Naive B cell (primary cell): ENCODE results near the gene SPECC1. TPM values are rescaled to one million over a fixed set of nuclear protein-coding genes. Genes with fewer than 3 reads are reported as not detected.
"Not testable (repeated sequence)": the region's sequence is repeated elsewhere in the genome, so short reads cannot be mapped to it uniquely, and the experiment has no call there.

ENCODE experiments used
- ATAC-seq, 2 donors: fragments of 150-1000 bp; cut with Tn5 transposase; 2 replicates each; pipeline ENCODE4 v1.10.0; 2021; ENCODE audit warnings: low read depth in 2 of 2, mild to moderate bottlenecking in 2 of 2, moderate library complexity in 2 of 2
- DNase-seq: peaks from one replicate; pipeline ENCODE4 v3.0.0; 2022
- H3K27ac Mint-ChIP-seq, 6 donors: one replicate each; pipeline ENCODE4 v1.8.0; 2020 to 2022; ENCODE audit warnings: mild to moderate bottlenecking in 6 of 6, mixed read lengths in 6 of 6, moderate library complexity in 5 of 6, inconsistent platforms in 2 of 6
- H3K27me3 Mint-ChIP-seq, 3 donors: one replicate each; pipeline ENCODE4 v1.8.0; 2021 to 2022; ENCODE audit warnings: mixed read lengths in 3 of 3, mild to moderate bottlenecking in 1 of 3
- H3K36me3 Mint-ChIP-seq, 2 donors: one replicate each; pipeline ENCODE4 v1.8.0; 2020 to 2022; ENCODE audit warnings: mixed read lengths in 2 of 2, inconsistent platforms in 1 of 2, mild to moderate bottlenecking in 1 of 2
- H3K4me1 Mint-ChIP-seq, 3 donors: one replicate each; pipeline ENCODE4 v1.8.0; 2020 to 2022; ENCODE audit warnings: mixed read lengths in 3 of 3, inconsistent platforms in 1 of 3, mild to moderate bottlenecking in 1 of 3, moderate library complexity in 1 of 3
- H3K4me3 Mint-ChIP-seq, 8 donors: one replicate each; pipeline ENCODE4 v1.8.0; 2020 to 2022; ENCODE audit warnings: mild to moderate bottlenecking in 8 of 8, mixed read lengths in 8 of 8, moderate library complexity in 8 of 8, inconsistent platforms in 2 of 8
- H3K9me3 Mint-ChIP-seq, 7 donors: one replicate each; pipeline ENCODE4 v1.8.0; 2020 to 2022; ENCODE audit warnings: mixed read lengths in 7 of 7, mild to moderate bottlenecking in 5 of 7, inconsistent platforms in 2 of 7, moderate library complexity in 1 of 7
- polyA plus RNA-seq, 6 donors: library from polyadenylated mRNA; unstranded; fragments of 300-500 nt; fragmentation: Illumina TruSeq; gene quantifications; one replicate each; pipeline ENCODE4 v1.2.3, GENCODE V29; 2021; ENCODE audit warnings: low read depth in 6 of 6

The SPECC1 gene
- polyA plus RNA-seq, 6 donors from 2014 or later: 2.6 to 5.9 (median 4.1) TPM

GRCh38 chr17:20213449-20213848 is 204.3 kb downstream of the SPECC1 start:
- DNase-seq (no peak), ATAC-seq (no peak)
- no peaks in the 10 kb centered on the region for H3K27me3 Mint-ChIP-seq
- no peak overlapping the region for H3K4me3 Mint-ChIP-seq
- H3K4me1 Mint-ChIP-seq: peaks cover 8 to 14% (median 12%) of the 10 kb centered on the region in 3 donors
- H3K36me3 Mint-ChIP-seq: peaks cover 0 to 8% of the 10 kb centered on the region in 2 donors
- H3K27ac Mint-ChIP-seq: no peak overlapping the region
- H3K9me3 Mint-ChIP-seq: peaks cover 0 to 7% (median 4%) of the 10 kb centered on the region in 7 donors

- ATAC-seq: no peak
These were observed 205.6 kb downstream of the SPECC1 start for GRCh38 chr17:20214794-20215193.

GRCh38 chr17:20216154-20216815 is 207.1 kb downstream of the SPECC1 start:
- ATAC-seq: peak in 1 of 2 donors; percentile 62
- DNase-seq: no peak
- Mint-ChIP-seq H3K27me3 (no peaks in the 10 kb centered on the region), H3K4me3 (no peak overlapping the region), H3K9me3 (peaks cover 0 to 8% (median 4%) of the 10 kb centered on the region in 7 donors), H3K27ac (no peak overlapping the region), H3K4me1 (peaks cover 8 to 14% (median 12%) of the 10 kb centered on the region in 3 donors), H3K36me3 (peaks cover 0 to 8% of the 10 kb centered on the region in 2 donors)

More at GRCh38 chr17:20214794-20215193, 205.6 kb downstream of the SPECC1 start:
- no peak overlapping the region for H3K4me3 Mint-ChIP-seq
- no peaks in the 10 kb centered on the region for H3K27me3 Mint-ChIP-seq
- peaks cover 0 to 8% of the 10 kb centered on the region in 2 donors for H3K36me3 Mint-ChIP-seq
- peak overlapping the region in 1 of 6 donors; percentile 67 for H3K27ac Mint-ChIP-seq
- peaks cover 8 to 14% (median 12%) of the 10 kb centered on the region in 3 donors for H3K4me1 Mint-ChIP-seq
- peaks cover 0 to 7% (median 4%) of the 10 kb centered on the region in 7 donors for H3K9me3 Mint-ChIP-seq
- no peak for DNase-seq

GRCh38 chr17:20216853-20217252 is 207.7 kb downstream of the SPECC1 start:
- Mint-ChIP-seq H3K36me3 (peaks cover 0 to 7% of the 10 kb centered on the region in 2 donors), H3K4me3 (no peak overlapping the region), H3K27me3 (no peaks in the 10 kb centered on the region), H3K4me1 (peaks cover 8 to 14% (median 12%) of the 10 kb centered on the region in 3 donors), H3K27ac (no peak overlapping the region), H3K9me3 (peaks cover 0 to 10% (median 4%) of the 10 kb centered on the region in 7 donors)
- no peak for ATAC-seq
- DNase-seq: no peak

- no peaks in the 10 kb centered on the region for H3K36me3 Mint-ChIP-seq
- H3K4me3 Mint-ChIP-seq: no peak overlapping the region
- H3K27me3 Mint-ChIP-seq: no peaks in the 10 kb centered on the region
- H3K27ac Mint-ChIP-seq: peak overlapping the region in 2 of 6 donors; percentile 31 to 78
- H3K9me3 Mint-ChIP-seq: peaks cover 0 to 6% (median 0%) of the 10 kb centered on the region in 7 donors
- peaks cover 8 to 14% (median 12%) of the 10 kb centered on the region in 3 donors for H3K4me1 Mint-ChIP-seq
- DNase-seq (no peak), ATAC-seq (no peak)
These were observed 208.5 kb downstream of the SPECC1 start for GRCh38 chr17:20217677-20218076.

- H3K27me3 Mint-ChIP-seq: no peaks in the 10 kb centered on the region
- H3K4me3 Mint-ChIP-seq: no peak overlapping the region
- DNase-seq (no peak), ATAC-seq (no peak)
- H3K4me1 Mint-ChIP-seq: peaks cover 8 to 14% (median 12%) of the 10 kb centered on the region in 3 donors
- H3K9me3 Mint-ChIP-seq: peaks cover 0 to 3% (median 0%) of the 10 kb centered on the region in 7 donors
- no peaks in the 10 kb centered on the region for H3K36me3 Mint-ChIP-seq
- no peak overlapping the region for H3K27ac Mint-ChIP-seq
These were observed 209.1 kb downstream of the SPECC1 start for GRCh38 chr17:20218272-20218671.

- Mint-ChIP-seq H3K27me3 (no peaks in the 10 kb centered on the region), H3K4me3 (no peak overlapping the region), H3K4me1 (no peaks in the 10 kb centered on the region), H3K9me3 (peaks cover 0 to 3% (median 0%) of the 10 kb centered on the region in 7 donors), H3K36me3 (no peaks in the 10 kb centered on the region), H3K27ac (peak overlapping the region in 1 of 6 donors; percentile 45)
- ATAC-seq (no peak), DNase-seq (no peak)
These were observed 214.7 kb downstream of the SPECC1 start for GRCh38 chr17:20223808-20224328.

- Mint-ChIP-seq H3K27ac (no peak overlapping the region), H3K4me3 (no peak overlapping the region), H3K27me3 (no peaks in the 10 kb centered on the region)
These were observed 215.2 kb downstream of the SPECC1 start for GRCh38 chr17:20224379-20224778.

GRCh38 chr17:20225162-20226115 is 216.3 kb downstream of the SPECC1 start:
- Mint-ChIP-seq H3K9me3 (peaks cover 0 to 1% (median 0%) of the 10 kb centered on the region in 7 donors), H3K4me1 (no peaks in the 10 kb centered on the region), H3K4me3 (no peak overlapping the region), H3K36me3 (no peaks in the 10 kb centered on the region), H3K27ac (no peak overlapping the region), H3K27me3 (no peaks in the 10 kb centered on the region)
- DNase-seq: no peak
- ATAC-seq: no peak

More at GRCh38 chr17:20224379-20224778, 215.2 kb downstream of the SPECC1 start:
- Mint-ChIP-seq H3K9me3 (peaks cover 0 to 3% (median 0%) of the 10 kb centered on the region in 7 donors), H3K4me1 (no peaks in the 10 kb centered on the region), H3K36me3 (no peaks in the 10 kb centered on the region)
- DNase-seq: no peak
- no peak for ATAC-seq

GRCh38 chr17:20226814-20227482 is 217.8 kb downstream of the SPECC1 start:
- DNase-seq (peak; percentile 30), ATAC-seq (peak; percentile 70 to 84)
- peaks cover 0 to 6% of the 10 kb centered on the region in 2 donors for H3K36me3 Mint-ChIP-seq
- H3K9me3 Mint-ChIP-seq: no peaks in the 10 kb centered on the region
- H3K4me3 Mint-ChIP-seq: no peak overlapping the region
- H3K27ac Mint-ChIP-seq: peak overlapping the region in 1 of 6 donors; percentile 73
- no peaks in the 10 kb centered on the region for H3K27me3 Mint-ChIP-seq
- H3K4me1 Mint-ChIP-seq: no peaks in the 10 kb centered on the region

- ATAC-seq, H3K4me1 Mint-ChIP-seq, H3K27me3 Mint-ChIP-seq, H3K36me3 Mint-ChIP-seq, DNase-seq, H3K9me3 Mint-ChIP-seq, H3K4me3 Mint-ChIP-seq: not testable (repeated sequence)
- peak overlapping the region in 1 of 6 donors; percentile 68 for H3K27ac Mint-ChIP-seq
These were observed 218.7 kb downstream of the SPECC1 start for GRCh38 chr17:20227720-20228370.

- Mint-ChIP-seq H3K4me3 (no peak overlapping the region), H3K27ac (peak overlapping the region in 1 of 6 donors; percentile 68), H3K9me3 (no peaks in the 10 kb centered on the region)
These were observed 219.3 kb downstream of the SPECC1 start for GRCh38 chr17:20228410-20228809.

More at GRCh38 chr17:20228410-20228809, 219.3 kb downstream of the SPECC1 start:
- DNase-seq: no peak
- Mint-ChIP-seq H3K4me1 (no peaks in the 10 kb centered on the region), H3K27me3 (no peaks in the 10 kb centered on the region), H3K36me3 (peaks cover 0 to 8% of the 10 kb centered on the region in 2 donors)
- no peak for ATAC-seq
